Endothelial cell of umbilical vein (primary cell): ENCODE results near the gene SRBD1. TPM values are rescaled to one million over a fixed set of nuclear protein-coding genes. Genes with fewer than 3 reads are reported as not detected.

ENCODE experiments used
- BruUV-seq: library from RNA; stranded (reverse); fragments of 400-500 nt; replicated peaks from 2 replicates; lab custom pipeline; 2021; lab: Mats Ljungman, UMichigan
- CTCF ChIA-PET: fragments of 300-600, 350-600 bp; sonication (Branson Sonifier 250); formaldehyde crosslinking; loops from one replicate; lab custom pipeline; 2021; ENCODE audit warnings: antibody characterized with exemption, inconsistent platforms; lab: Charles Lee
- POLR2A ChIA-PET: fragments of 300-600, 350-600 bp; sonication (Branson Sonifier 250); formaldehyde crosslinking; loops from one replicate; lab custom pipeline; 2021; ENCODE audit warnings: antibody characterized with exemption, inconsistent platforms; lab: Charles Lee
- DNase-seq: peaks from one replicate; pipeline ENCODE4 v3.0.0-alpha.2; 2011; ENCODE audit warnings: low read depth, low spot score
- FAIRE-seq: peaks from 2 replicates; lab custom pipeline; 2011; peaks lifted over from hg19 to GRCh38; lab: Jason Lieb, UNC
- H2AFZ ChIP-seq: 2 replicates; pipeline ENCODE4 v1.6.0; 2012; ENCODE audit warnings: low read depth, low read length, control low read depth, inconsistent platforms
- H3K27ac ChIP-seq: 2 replicates; pipeline ENCODE4 v1.5.1; 2011; ENCODE audit warnings: low read depth, mild to moderate bottlenecking, control low read depth, low read length, moderate library complexity; ENCODE audit not compliant: insufficient read depth
- H3K27me3 ChIP-seq, 2 experiments: 2 replicates each; pipeline versions ENCODE4 v1.6.0 to v1.6.1; 2011; ENCODE audit warnings: low read length in 2 of 2, mixed read lengths in 1 of 2; ENCODE audit not compliant: control insufficient read depth in 2 of 2, insufficient read depth in 2 of 2
- H3K36me3 ChIP-seq, 2 experiments: 2 replicates in 1 of 2; 3 replicates in 1 of 2; pipeline ENCODE4 v1.5.1; 2011; ENCODE audit warnings: low read length in 2 of 2, mild to moderate bottlenecking in 1 of 2, moderate library complexity in 1 of 2; ENCODE audit not compliant: control insufficient read depth in 2 of 2, insufficient read depth in 2 of 2; ENCODE audit errors: extremely low read depth in 1 of 2
- H3K4me1 ChIP-seq: 3 replicates; pipeline ENCODE4 v1.5.1; 2011; ENCODE audit warnings: mild to moderate bottlenecking, low read length; ENCODE audit not compliant: control insufficient read depth, insufficient read depth; ENCODE audit errors: extremely low read depth
- H3K4me2 ChIP-seq: 2 replicates; pipeline ENCODE4 v1.6.1; 2011; ENCODE audit warnings: low read length, control low read depth, mixed read lengths; ENCODE audit not compliant: insufficient read depth
- H3K4me3 ChIP-seq, 3 experiments: fragments of 200-600 bp in 1 of 3; sonication (generic), shearing (Covaris generic) in 1 of 3; replicated peaks in 1 of 3; 2 replicates each; pipeline ENCODE4 v1.5.1; 2011 to 2016; ENCODE audit warnings: control low read depth in 3 of 3, low read length in 3 of 3, mild to moderate bottlenecking in 2 of 3, inconsistent platforms in 1 of 3, low read depth in 1 of 3, moderate library complexity in 1 of 3; ENCODE audit not compliant: insufficient read depth in 1 of 3
- H3K79me2 ChIP-seq: 2 replicates; pipeline ENCODE4 v1.6.0; 2012; ENCODE audit warnings: low read length, inconsistent platforms; ENCODE audit not compliant: control insufficient read depth, insufficient read depth
- H3K9ac ChIP-seq: replicated peaks from 2 replicates; pipeline ENCODE3; 2011; ENCODE audit warnings: low read length, control low read depth; ENCODE audit not compliant: insufficient read depth; ENCODE audit errors: extremely low read depth
- H3K9me1 ChIP-seq: replicated peaks from 3 replicates; pipeline ENCODE4 v1.6.0; 2011; ENCODE audit warnings: mild to moderate bottlenecking, low read length; ENCODE audit not compliant: control insufficient read depth, insufficient read depth; ENCODE audit errors: extremely low read depth
- H3K9me3 ChIP-seq: replicated peaks from 2 replicates; pipeline ENCODE4 v1.5.1; 2012; ENCODE audit warnings: low read length, inconsistent platforms; ENCODE audit not compliant: control insufficient read depth, insufficient read depth
- H4K20me1 ChIP-seq: replicated peaks from 2 replicates; pipeline ENCODE3; 2011; ENCODE audit warnings: mild to moderate bottlenecking, low read length; ENCODE audit not compliant: control insufficient read depth, insufficient read depth; ENCODE audit errors: extremely low read depth
- CTCF ChIP-seq, 2 donors: IDR thresholded peaks; 1 replicate in 1 of 2; 2 replicates in 1 of 2; pipeline ENCODE4 v1.5.1; 2011; ENCODE audit warnings: low read length in 2 of 2, mild to moderate bottlenecking in 2 of 2, moderate library complexity in 2 of 2, control low read depth in 1 of 2, inconsistent platforms in 1 of 2, low read depth in 1 of 2; ENCODE audit not compliant: insufficient read depth in 1 of 2; ENCODE audit errors: extremely low read depth in 1 of 2
- EZH2 ChIP-seq: IDR thresholded peaks from 2 replicates; pipeline ENCODE4 v1.6.1; 2012; ENCODE audit warnings: borderline replicate concordance, low read depth, mild to moderate bottlenecking, moderate library complexity, low read length, inconsistent platforms; ENCODE audit not compliant: severe bottlenecking
- FOS ChIP-seq: IDR thresholded peaks from 2 replicates; pipeline ENCODE4 v1.6.1; 2011; ENCODE audit warnings: mild to moderate bottlenecking, low read length, moderate library complexity, borderline replicate concordance; ENCODE audit not compliant: insufficient read depth
- GATA2 ChIP-seq: IDR thresholded peaks from 2 replicates; pipeline ENCODE4 v1.7.0; 2011; ENCODE audit warnings: low read depth, mild to moderate bottlenecking, moderate library complexity, mixed read lengths, low read length; ENCODE audit not compliant: insufficient read length, insufficient read depth
- JUN ChIP-seq: IDR thresholded peaks from 2 replicates; pipeline ENCODE4 v1.6.1; 2011; ENCODE audit warnings: borderline replicate concordance, low read depth; ENCODE audit not compliant: insufficient read length, insufficient read depth
- MYC ChIP-seq: IDR thresholded peaks from one replicate; pipeline ENCODE4 v1.6.1; 2011; ENCODE audit warnings: mild to moderate bottlenecking, low read depth, low read length
- POLR2A ChIP-seq: IDR thresholded peaks from 2 replicates; pipeline ENCODE4 v1.6.1; 2012; ENCODE audit warnings: low read depth, mild to moderate bottlenecking, control low read depth, low read length
- POLR2AphosphoS5 ChIP-seq: IDR thresholded peaks from 2 replicates; pipeline ENCODE4 v1.6.1; 2012; ENCODE audit warnings: low read depth, mild to moderate bottlenecking, control low read depth, low read length, moderate library complexity; ENCODE audit not compliant: insufficient read depth
- dilution Hi-C: fragments of 300-500 bp; cut with MboI; formaldehyde crosslinking; loops from one replicate; pipeline ENCODE4 v1.15.0; 2019; ENCODE audit warnings: low sequenced_read_pairs; ENCODE audit not compliant: extremely low pct_ligation_motif_present
- intact Hi-C: fragments of 100-400 bp; cut with micrococcal nuclease; formaldehyde crosslinking; loops from one replicate; pipeline ENCODE4 v1.10.0; 2022
- polyA plus RNA-seq, 4 experiments: library from polyadenylated mRNA; depleted of rRNA in 3 of 4; stranded (reverse) in 3 of 4; unstranded in 1 of 4; fragments of >200 nt; gene quantifications; 2 replicates each; pipeline versions ENCODE4 v1.2.1 to v1.2.3, GENCODE V29; 2011 to 2012; ENCODE audit warnings: missing spikeins in 1 of 4
- total RNA-seq: library from RNA; stranded (reverse); gene quantifications from 2 replicates; pipeline ENCODE4 v1.2.3, GENCODE V29; 2021
- TF ChIP-seq, protein P1 (sequence below): IDR thresholded peaks from 2 replicates; pipeline ENCODE4 v1.6.1; 2011; ENCODE audit not compliant: insufficient read depth, insufficient read length

The SRBD1 gene
- total and polyA plus RNA-seq, 2 donors (not counting 3 experiments of a cell fraction or from before 2014, with no cell fraction given): 3.7 to 12.5 TPM

DNA sequence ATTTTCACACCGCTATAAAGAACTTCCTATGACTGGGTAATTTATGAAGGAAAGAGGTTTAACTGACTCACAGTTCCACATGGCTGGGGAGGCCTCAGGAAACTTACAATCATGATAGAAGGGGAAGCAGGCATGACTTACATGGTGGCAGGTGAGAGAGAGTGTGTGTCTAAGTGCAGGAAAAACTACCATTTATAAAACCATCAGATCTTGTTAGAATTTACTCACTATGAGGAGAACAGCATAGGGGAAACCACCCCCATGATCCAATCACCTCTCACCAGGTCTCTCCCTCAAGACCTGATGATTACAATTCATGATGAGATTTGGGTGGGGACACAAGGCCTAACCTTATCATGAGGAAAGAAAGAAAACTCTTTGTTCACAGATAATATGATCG, 174.6 kb downstream of the SRBD1 start:
- Histone ChIP-seq H3K9ac (no peak overlapping the region), H3K9me3 (no peaks in the 10 kb centered on the region)

More for the DNA sequence above, 174.6 kb downstream of the SRBD1 start:
- H4K20me1 ChIP-seq: no peaks in the 10 kb centered on the region
- no peak for FAIRE-seq
- no peak for DNase-seq
- no peaks in the 10 kb centered on the region for H3K36me3 ChIP-seq
- no peak for TF ChIP-seq POLR2A
- no peak for TF ChIP-seq EZH2
- TF ChIP-seq MYC: no peak
- no peak for TF ChIP-seq CTCF (IDR thresholded peaks at IDR 0.05; ENCODE audit: extremely low read depth in 1 of 2, insufficient read depth in 1 of 2, low read depth in 1 of 2, low read length in 2 of 2)
- TF ChIP-seq, protein P1, sequence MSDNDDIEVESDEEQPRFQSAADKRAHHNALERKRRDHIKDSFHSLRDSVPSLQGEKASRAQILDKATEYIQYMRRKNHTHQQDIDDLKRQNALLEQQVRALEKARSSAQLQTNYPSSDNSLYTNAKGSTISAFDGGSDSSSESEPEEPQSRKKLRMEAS: no peak
- TF ChIP-seq FOS: no peak
- no peak for TF ChIP-seq GATA2
- TF ChIP-seq POLR2AphosphoS5: no peak
- TF ChIP-seq JUN: no peak
- no peak overlapping the region for H3K4me2 ChIP-seq
- H3K9me1 ChIP-seq: no peaks in the 10 kb centered on the region
- ChIA-PET CTCF (no interaction called here), POLR2A (no interaction called here)
- no TSS peak for BruUV-seq
- no peaks in the 10 kb centered on the region for H3K4me1 ChIP-seq
- no peak overlapping the region for H3K27ac ChIP-seq
- H3K79me2 ChIP-seq: no peaks in the 10 kb centered on the region
- H3K4me3 ChIP-seq: no peak overlapping the region
- H2AFZ ChIP-seq: no peak overlapping the region
- H3K27me3 ChIP-seq: no peaks in the 10 kb centered on the region
- intact Hi-C loops (no loop called here), dilution Hi-C loops (no loop called here)
